ENCODE results near the gene CD200. TPM values are rescaled to one million over a fixed set of nuclear protein-coding genes. Genes with fewer than 3 reads are reported as not detected.

Gene CD200
- total RNA-seq, 4 donors from 2014 or later = 3.7 to 15.4 (median 7.1) TPM

- Histone ChIP-seq H3K9me3 (no peaks in the 10 kb centered on the region), H3K4me1 (no peaks in the 10 kb centered on the region), H3K27ac (no peak overlapping the region)
Observed at GRCh38 chr3:112339609-112340008, 6.7 kb downstream of the CD200 start.

GRCh38 chr3:112341386-112341785 is 8.4 kb downstream of the CD200 start:
- Histone ChIP-seq H3K27ac (no peak overlapping the region), H3K4me1 (no peaks in the 10 kb centered on the region), H3K27me3 (no peaks in the 10 kb centered on the region), H3K4me3 (no peak overlapping the region), H3K9me3 (no peaks in the 10 kb centered on the region), H3K36me3 (no peaks in the 10 kb centered on the region)
- DNase-seq = no peak
- no peak for TF ChIP-seq POLR2A (IDR thresholded peaks at IDR 0.05)
- TF ChIP-seq CTCF (IDR thresholded peaks at IDR 0.05) = no peak

More at GRCh38 chr3:112339609-112340008, 6.7 kb downstream of the CD200 start:
- Histone ChIP-seq H3K36me3 (no peaks in the 10 kb centered on the region), H3K27me3 (no peaks in the 10 kb centered on the region), H3K4me3 (no peak overlapping the region)
- no peak for TF ChIP-seq CTCF (IDR thresholded peaks at IDR 0.05)
- TF ChIP-seq POLR2A (IDR thresholded peaks at IDR 0.05) = no peak
- DNase-seq = no peak

GRCh38 chr3:112345681-112346080 is 12.7 kb downstream of the CD200 start:
- H3K27me3 ChIP-seq = no peaks in the 10 kb centered on the region
- no peak overlapping the region for H3K4me3 ChIP-seq
- no peaks in the 10 kb centered on the region for H3K36me3 ChIP-seq
- no peaks in the 10 kb centered on the region for H3K4me1 ChIP-seq
- TF ChIP-seq POLR2A (IDR thresholded peaks at IDR 0.05) = no peak
- TF ChIP-seq CTCF (IDR thresholded peaks at IDR 0.05) = no peak
- no peaks in the 10 kb centered on the region for H3K9me3 ChIP-seq
- no peak overlapping the region for H3K27ac ChIP-seq
- DNase-seq = no peak

- TF ChIP-seq CTCF (IDR thresholded peaks at IDR 0.05) (no peak), POLR2A (IDR thresholded peaks at IDR 0.05) (no peak)
- DNase-seq = no peak
- Histone ChIP-seq H3K27ac (no peak overlapping the region), H3K9me3 (no peaks in the 10 kb centered on the region), H3K4me1 (no peaks in the 10 kb centered on the region), H3K36me3 (no peaks in the 10 kb centered on the region), H3K4me3 (no peak overlapping the region), H3K27me3 (no peaks in the 10 kb centered on the region)
Observed at GRCh38 chr3:112346491-112347122, 13.7 kb downstream of the CD200 start.

GRCh38 chr3:112348943-112349342 is 16.0 kb downstream of the CD200 start:
- no peaks in the 10 kb centered on the region for H3K4me1 ChIP-seq
- DNase-seq = no peak
- no peak overlapping the region for H3K27ac ChIP-seq

More at GRCh38 chr3:112348943-112349342, 16.0 kb downstream of the CD200 start:
- TF ChIP-seq POLR2A (IDR thresholded peaks at IDR 0.05) (no peak), CTCF (IDR thresholded peaks at IDR 0.05) (no peak)
- H3K9me3 ChIP-seq = no peaks in the 10 kb centered on the region
- H3K36me3 ChIP-seq = no peaks in the 10 kb centered on the region
- H3K4me3 ChIP-seq = no peak overlapping the region
- H3K27me3 ChIP-seq = no peaks in the 10 kb centered on the region

Measured in Peyer's patch (tissue), 4 donors.